Skeletal muscle satellite cell (primary cell): Measurements from ENCODE around the gene PSORS1C1.

ENCODE experiments used
- H3K27me3 ChIP-seq: 2 replicates; pipeline ENCODE4 v1.7.0; 2013; ENCODE audit warnings: low read length; ENCODE audit not compliant: control insufficient read depth, insufficient read depth
- H3K36me3 ChIP-seq: 2 replicates; pipeline ENCODE4 v1.7.0; 2013; ENCODE audit warnings: mild to moderate bottlenecking, control low read depth, low read length; ENCODE audit not compliant: insufficient read depth
- H3K4me1 ChIP-seq: 2 replicates; pipeline ENCODE4 v1.7.0; 2013; ENCODE audit warnings: low read length; ENCODE audit not compliant: control insufficient read depth, insufficient read depth
- H3K4me2 ChIP-seq: 2 replicates; pipeline ENCODE4 v1.7.0; 2013; ENCODE audit warnings: mild to moderate bottlenecking, low read length
- H3K4me3 ChIP-seq: 2 replicates; pipeline ENCODE4 v1.7.0; 2013; ENCODE audit warnings: low read length
- H3K9ac ChIP-seq: 2 replicates; pipeline ENCODE4 v1.7.0; 2013; ENCODE audit warnings: mild to moderate bottlenecking, low read depth, low read length, moderate library complexity
- H3K9me3 ChIP-seq: replicated peaks from 2 replicates; pipeline ENCODE4 v1.7.0; 2013; ENCODE audit warnings: mild to moderate bottlenecking, control low read depth, low read length

Gene PSORS1C1

DNA sequence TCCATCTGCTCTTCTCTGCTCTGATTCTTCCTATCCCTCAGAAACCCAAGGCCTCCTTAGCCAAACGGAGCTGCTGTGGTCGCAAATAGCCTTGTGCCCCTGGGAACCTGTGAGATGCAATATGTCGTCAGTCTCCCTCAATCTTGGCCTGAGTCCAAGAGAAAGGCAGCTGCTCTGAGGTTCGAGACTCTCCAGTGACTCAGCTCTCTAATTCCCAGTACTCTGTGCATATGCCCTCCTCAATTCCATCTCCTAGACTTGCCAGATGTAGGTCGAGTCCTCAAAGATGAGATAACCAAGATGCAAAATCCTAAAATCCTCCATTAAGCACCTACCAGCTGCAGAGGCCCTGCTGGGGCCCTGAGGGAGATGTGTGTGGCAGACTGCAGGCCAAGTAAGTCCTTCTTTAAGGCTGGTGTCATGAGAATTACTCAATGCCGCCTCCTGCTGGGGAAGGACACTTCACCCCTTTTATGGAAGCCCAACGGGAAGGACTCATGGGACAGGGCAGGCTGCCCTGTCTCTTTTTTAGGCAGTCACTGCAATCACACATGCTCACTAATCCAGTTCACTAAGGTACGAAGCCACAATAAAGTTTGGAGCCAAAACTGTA is 30.8 kb upstream of the PSORS1C1 start:
- Histone ChIP-seq H3K4me3 (no peak overlapping the region), H3K27me3 (no peaks in the 10 kb centered on the region), H3K4me2 (no peak overlapping the region), H3K9me3 (no peaks in the 10 kb centered on the region), H3K9ac (no peak overlapping the region), H3K4me1 (peaks cover 27% of the 10 kb centered on the region), H3K36me3 (no peaks in the 10 kb centered on the region)

DNA sequence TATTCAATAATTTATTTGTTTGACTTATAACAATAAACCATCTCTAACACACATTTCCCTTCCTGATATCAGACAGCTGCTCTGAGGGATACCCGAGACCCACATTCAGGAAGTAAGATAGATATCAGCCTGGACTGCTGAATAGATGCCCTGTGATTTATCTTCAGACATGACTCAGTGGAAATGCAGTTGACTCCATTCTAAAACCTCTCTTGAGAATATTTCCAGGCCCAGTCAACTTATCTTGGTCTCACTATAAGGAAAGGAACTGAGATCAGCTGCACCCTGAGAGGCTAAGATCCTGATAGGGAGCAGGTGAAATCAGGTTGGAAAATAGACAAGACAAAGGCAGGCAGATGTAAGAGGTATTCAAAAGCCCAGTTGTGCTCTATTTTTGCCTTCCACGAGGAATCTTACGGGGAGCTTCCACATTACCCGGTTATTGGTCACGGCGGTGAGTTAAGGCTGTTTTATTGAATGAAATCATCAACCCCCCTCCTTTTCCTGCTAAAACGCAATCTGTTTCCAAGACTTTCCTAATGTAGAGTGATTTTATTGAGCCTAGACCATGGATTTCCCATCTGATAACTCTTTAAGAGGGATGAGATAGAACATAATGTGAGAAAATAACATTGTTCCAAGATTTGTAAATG is 27.7 kb upstream of the PSORS1C1 start:
- peak overlapping the region; percentile 48 for H3K4me3 ChIP-seq
- peaks cover 24% of the 10 kb centered on the region for H3K4me1 ChIP-seq

DNA sequence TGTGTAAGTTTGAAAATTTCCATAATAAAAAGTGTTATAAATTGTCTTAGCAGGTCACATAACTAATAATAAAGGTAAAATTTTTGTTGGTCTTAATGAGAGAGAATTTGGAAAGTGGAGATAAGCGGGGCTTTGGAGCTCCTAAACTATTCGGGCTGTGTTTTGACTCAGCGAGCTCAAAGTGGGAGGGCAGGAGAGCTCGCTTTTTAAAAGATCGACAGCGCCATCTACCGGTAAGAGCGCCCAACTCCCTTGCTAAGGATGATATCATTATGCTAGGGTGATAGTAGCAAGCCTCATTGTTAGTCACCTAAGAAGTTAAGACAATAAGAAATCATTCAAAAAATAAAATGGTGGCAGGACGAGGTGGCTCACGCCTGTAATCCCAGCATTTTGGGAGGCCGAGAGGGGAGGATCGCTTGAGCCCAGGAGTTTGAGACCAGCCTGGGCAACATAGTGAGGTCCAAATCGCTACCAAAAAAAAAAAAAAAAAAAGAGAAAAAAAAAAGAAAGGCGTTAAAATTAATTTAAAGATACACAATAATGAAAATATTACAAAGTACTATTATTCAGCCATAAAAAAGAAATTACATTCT is 27.0 kb upstream of the PSORS1C1 start:
- H3K4me3 ChIP-seq, result peak overlapping the region; percentile 48
- peaks cover 24% of the 10 kb centered on the region for H3K4me1 ChIP-seq
- no peaks in the 10 kb centered on the region for H3K27me3 ChIP-seq
- H3K9ac ChIP-seq, result peak overlapping the region; percentile 56
- no peaks in the 10 kb centered on the region for H3K9me3 ChIP-seq
- H3K4me2 ChIP-seq, result peak overlapping the region; percentile 73
- no peaks in the 10 kb centered on the region for H3K36me3 ChIP-seq

More for the DNA sequence above, 27.7 kb upstream of the PSORS1C1 start:
- Histone ChIP-seq H3K9me3 (no peaks in the 10 kb centered on the region), H3K9ac (peak overlapping the region; percentile 56), H3K4me2 (peak overlapping the region; percentile 73), H3K36me3 (no peaks in the 10 kb centered on the region), H3K27me3 (no peaks in the 10 kb centered on the region)

DNA sequence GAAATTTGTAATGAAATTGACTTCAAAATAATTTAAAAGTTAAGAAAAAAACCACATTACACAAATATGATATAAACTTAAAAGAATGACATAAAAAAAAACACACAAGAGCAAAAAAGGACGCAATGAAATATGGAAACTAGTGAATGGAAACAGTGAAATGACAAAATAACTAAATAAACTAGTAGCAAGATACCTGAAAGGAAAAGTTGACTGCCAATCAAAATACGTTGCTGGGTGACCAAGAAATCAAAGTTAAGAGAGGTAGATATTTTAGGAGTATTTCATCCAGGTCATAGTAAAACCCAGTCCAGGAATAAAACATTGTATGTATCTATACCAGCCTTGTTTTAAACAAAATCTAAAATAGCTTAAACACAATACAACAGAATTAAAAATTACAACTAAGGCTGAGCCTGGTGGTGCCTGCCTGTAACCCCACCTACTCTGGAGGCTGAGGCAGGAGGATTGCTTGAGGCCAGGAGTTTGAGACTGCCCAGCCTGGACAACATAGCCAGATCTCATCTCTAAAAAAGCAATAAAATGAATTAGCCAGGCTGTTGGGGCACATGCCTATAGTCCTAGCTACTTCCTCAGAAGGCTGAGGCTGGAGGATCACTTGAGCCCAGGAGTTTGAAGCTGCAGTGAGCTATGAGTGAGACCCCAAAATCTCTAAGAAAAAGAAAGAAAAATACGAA is 24.2 kb upstream of the PSORS1C1 start:
- H3K4me2 ChIP-seq, result no peak overlapping the region
- H3K4me1 ChIP-seq, result peaks cover 27% of the 10 kb centered on the region

DNA sequence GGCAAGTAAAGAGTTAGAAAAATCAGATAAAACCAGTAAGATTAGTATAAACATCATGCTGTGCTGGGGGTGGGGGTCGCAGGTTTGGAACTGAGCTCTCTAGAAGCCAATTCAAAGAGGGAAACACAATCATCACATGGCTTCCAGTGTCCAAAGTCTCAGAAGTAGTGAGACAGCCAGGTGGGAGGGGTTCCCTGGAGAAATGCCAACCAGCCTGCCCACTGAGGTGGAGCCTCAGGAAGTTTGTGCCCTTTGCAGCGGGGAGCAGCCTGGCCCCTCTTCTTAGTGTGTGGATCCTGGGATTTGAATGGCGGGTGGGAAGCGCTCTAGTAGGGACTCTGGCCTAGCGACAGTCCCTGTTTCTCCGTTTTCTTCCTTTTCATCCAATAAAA is 23.6 kb upstream of the PSORS1C1 start:
- Histone ChIP-seq H3K9ac (no peak overlapping the region), H3K27me3 (no peaks in the 10 kb centered on the region), H3K4me2 (no peak overlapping the region), H3K9me3 (no peaks in the 10 kb centered on the region), H3K36me3 (no peaks in the 10 kb centered on the region), H3K4me3 (no peak overlapping the region), H3K4me1 (peaks cover 25% of the 10 kb centered on the region)

More for the DNA sequence above, 24.2 kb upstream of the PSORS1C1 start:
- H3K27me3 ChIP-seq, result no peaks in the 10 kb centered on the region
- H3K9ac ChIP-seq, result no peak overlapping the region
- H3K4me3 ChIP-seq, result no peak overlapping the region
- H3K36me3 ChIP-seq, result no peaks in the 10 kb centered on the region
- H3K9me3 ChIP-seq, result no peaks in the 10 kb centered on the region

DNA sequence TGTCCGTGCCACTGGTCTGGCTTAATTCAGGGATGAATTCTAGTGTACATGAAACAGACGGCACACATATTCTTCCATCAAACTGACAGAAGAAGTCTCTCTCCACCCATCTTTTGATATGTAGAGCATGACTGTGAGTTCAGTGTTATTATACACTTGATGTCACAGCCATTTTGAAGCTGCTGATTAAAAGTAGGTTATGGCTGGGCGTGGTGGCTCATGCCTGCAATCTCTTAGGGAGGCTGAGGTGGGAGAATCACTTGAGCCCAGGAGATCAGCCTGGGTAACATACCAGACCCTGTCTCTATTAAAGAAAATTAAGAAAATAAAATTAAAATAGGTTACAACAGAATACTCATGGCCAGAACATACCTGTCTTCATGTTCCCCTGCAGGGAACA is 22.9 kb upstream of the PSORS1C1 start:
- no peak overlapping the region for H3K9ac ChIP-seq

DNA sequence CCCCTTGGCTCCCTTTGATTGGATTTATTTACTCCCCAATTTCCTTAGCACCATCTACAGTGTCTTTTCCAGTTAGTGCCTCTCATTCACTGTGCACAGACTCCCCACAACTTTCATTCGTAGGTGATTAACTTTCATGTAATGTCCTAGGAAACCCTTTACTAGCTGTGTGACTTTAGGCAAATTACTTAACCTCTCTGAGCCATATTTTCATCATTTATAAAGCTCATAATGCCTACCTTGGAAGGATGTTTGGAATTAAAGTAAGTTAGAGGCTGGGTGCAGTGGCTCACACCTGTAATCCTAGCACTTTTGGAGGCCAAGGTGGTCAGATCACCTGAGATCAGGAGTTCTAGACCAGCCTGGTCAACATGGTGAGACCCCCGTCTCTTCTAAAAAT is 22.4 kb upstream of the PSORS1C1 start:
- Histone ChIP-seq H3K36me3 (no peaks in the 10 kb centered on the region), H3K4me2 (no peak overlapping the region), H3K4me1 (peaks cover 12% of the 10 kb centered on the region), H3K9me3 (no peaks in the 10 kb centered on the region), H3K9ac (no peak overlapping the region), H3K4me3 (no peak overlapping the region), H3K27me3 (no peaks in the 10 kb centered on the region)

More for the DNA sequence above, 22.9 kb upstream of the PSORS1C1 start:
- Histone ChIP-seq H3K4me3 (no peak overlapping the region), H3K9me3 (no peaks in the 10 kb centered on the region), H3K4me2 (no peak overlapping the region), H3K27me3 (no peaks in the 10 kb centered on the region), H3K36me3 (no peaks in the 10 kb centered on the region), H3K4me1 (peaks cover 18% of the 10 kb centered on the region)

DNA sequence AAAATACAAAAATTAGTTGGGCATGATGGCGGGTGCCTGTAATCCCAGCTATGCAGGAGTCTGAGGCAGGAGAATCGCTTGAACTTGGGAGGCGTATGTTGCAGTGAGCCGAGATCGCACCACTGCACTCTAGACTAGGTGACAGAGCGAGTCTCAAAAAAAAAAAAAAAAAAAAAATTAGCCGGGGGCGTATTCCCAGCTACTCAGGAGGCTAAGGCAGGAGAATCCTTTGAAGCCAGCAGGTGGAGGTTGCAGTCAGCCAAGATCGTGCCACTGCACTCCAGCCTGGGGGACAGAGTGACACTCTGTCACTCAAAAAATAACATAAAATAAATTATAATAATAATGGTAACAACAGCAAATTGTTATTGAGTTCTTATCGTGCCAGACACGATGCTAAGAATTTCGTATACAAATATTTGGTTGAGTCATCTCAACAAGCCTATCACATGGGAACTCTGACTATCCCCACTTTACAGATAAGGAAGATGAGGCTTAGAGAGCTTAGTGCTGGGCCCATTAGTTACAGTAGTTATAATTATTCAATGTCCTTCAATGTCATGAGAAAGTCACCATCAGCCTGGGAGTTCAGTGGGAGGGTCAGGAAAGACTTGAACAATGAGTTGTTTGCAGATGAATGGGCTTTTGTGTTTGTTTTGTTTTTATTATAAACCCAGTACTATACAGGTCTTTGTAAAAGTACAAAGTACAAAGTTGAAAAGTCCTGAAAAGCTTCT is 21.7 kb upstream of the PSORS1C1 start:
- H3K4me2 ChIP-seq, result no peak overlapping the region
- no peaks in the 10 kb centered on the region for H3K9me3 ChIP-seq
- H3K4me1 ChIP-seq, result peaks cover 11% of the 10 kb centered on the region
- H3K4me3 ChIP-seq, result no peak overlapping the region
- no peaks in the 10 kb centered on the region for H3K36me3 ChIP-seq
- no peaks in the 10 kb centered on the region for H3K27me3 ChIP-seq
- H3K9ac ChIP-seq, result no peak overlapping the region

DNA sequence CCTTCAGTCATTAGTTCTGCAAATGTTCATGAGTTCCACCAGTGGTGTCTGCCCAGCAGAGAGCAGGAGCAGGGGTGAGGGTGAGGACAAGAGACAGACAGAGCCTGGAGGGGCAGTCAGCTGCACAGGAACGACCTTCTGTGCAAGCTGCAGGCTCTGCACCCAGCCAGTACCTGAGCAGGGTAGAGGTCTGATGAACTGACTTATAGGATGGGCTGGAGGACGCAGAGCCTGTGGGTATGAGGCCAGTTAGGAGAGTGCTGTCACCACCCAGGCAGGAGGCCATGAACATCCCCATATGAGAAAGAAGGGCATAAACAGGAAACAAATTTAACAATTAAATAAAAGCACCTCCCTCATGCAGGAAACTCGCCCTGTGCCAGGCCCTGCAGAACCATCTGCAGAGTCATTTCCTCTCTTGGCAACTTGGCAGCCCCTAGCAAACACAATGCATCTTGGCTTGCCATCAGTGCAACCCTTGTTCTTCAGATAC is 20.2 kb upstream of the PSORS1C1 start:
- Histone ChIP-seq H3K4me1 (peaks cover 11% of the 10 kb centered on the region), H3K36me3 (no peaks in the 10 kb centered on the region), H3K9me3 (no peaks in the 10 kb centered on the region), H3K27me3 (no peaks in the 10 kb centered on the region), H3K4me2 (no peak overlapping the region), H3K4me3 (no peak overlapping the region), H3K9ac (no peak overlapping the region)

DNA sequence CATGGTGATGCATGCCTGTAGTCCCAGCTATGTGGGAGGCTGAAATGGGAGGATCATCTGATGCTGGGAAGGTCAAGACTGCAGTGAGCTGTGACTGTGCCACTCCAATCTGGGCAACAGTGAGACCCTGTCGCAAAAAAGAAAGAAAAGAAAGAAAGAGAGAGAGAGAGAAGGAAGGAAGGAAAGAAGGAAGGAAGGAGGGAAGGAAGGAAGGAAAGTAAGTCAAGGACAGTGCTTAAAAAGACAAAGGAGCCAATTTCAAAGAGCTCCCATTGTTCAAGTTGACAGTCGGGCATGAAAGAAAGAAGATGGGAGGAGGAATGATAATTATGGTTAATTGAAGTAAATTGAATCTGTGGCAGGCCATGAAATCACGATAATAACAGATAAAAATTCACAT is 18.4 kb upstream of the PSORS1C1 start:
- peaks cover 11% of the 10 kb centered on the region for H3K4me1 ChIP-seq
- H3K36me3 ChIP-seq, result no peaks in the 10 kb centered on the region
- H3K9me3 ChIP-seq, result no peaks in the 10 kb centered on the region
- H3K9ac ChIP-seq, result no peak overlapping the region
- no peaks in the 10 kb centered on the region for H3K27me3 ChIP-seq
- no peak overlapping the region for H3K4me3 ChIP-seq
- H3K4me2 ChIP-seq, result no peak overlapping the region

DNA sequence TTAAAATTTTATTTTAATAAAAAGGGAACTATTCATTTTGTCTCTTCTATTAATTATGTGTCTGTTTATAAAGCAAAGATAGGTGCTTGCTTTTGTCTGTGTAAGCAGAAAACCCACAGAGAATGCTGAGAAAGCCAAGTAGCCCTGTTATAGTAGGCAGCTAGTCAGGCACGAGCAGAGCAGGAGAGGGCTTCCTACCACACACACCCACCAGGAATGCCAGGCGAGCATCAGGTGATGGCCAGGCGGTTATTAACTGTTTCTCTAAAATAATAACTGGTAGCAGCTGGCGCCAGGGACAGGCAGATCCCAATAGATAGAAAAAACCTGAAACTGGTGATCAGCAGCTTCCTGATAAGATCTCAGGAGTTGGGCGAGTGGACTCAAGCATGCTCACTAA is 17.9 kb upstream of the PSORS1C1 start:
- Histone ChIP-seq H3K4me1 (peaks cover 11% of the 10 kb centered on the region), H3K9ac (no peak overlapping the region), H3K9me3 (no peaks in the 10 kb centered on the region), H3K27me3 (no peaks in the 10 kb centered on the region), H3K36me3 (no peaks in the 10 kb centered on the region), H3K4me3 (no peak overlapping the region), H3K4me2 (no peak overlapping the region)
